Measurements from ENCODE around the gene LGALS1.
A peak's percentile ranks its signal among the peaks of the same experiment; 100 is the strongest.
"Not testable (repeated sequence)": the region's sequence is repeated elsewhere in the genome, so short reads cannot be mapped to it uniquely, and the experiment has no call there.

LGALS1 gene

GRCh38 chr22:37639070-37639760 lies 36.2 kb upstream of the LGALS1 start, which contains the start of gene SH3BP1:
Gene SH3BP1, plus strand, starts transcription at chr22:37639669. Its CDS starts 119 bp downstream, at chr22:37639788.
- peak in 1 of 3 donors; percentile 55 for DNase-seq (ENCODE audit: low read depth in 2 of 3, low spot score in 1 of 3)

DNA sequence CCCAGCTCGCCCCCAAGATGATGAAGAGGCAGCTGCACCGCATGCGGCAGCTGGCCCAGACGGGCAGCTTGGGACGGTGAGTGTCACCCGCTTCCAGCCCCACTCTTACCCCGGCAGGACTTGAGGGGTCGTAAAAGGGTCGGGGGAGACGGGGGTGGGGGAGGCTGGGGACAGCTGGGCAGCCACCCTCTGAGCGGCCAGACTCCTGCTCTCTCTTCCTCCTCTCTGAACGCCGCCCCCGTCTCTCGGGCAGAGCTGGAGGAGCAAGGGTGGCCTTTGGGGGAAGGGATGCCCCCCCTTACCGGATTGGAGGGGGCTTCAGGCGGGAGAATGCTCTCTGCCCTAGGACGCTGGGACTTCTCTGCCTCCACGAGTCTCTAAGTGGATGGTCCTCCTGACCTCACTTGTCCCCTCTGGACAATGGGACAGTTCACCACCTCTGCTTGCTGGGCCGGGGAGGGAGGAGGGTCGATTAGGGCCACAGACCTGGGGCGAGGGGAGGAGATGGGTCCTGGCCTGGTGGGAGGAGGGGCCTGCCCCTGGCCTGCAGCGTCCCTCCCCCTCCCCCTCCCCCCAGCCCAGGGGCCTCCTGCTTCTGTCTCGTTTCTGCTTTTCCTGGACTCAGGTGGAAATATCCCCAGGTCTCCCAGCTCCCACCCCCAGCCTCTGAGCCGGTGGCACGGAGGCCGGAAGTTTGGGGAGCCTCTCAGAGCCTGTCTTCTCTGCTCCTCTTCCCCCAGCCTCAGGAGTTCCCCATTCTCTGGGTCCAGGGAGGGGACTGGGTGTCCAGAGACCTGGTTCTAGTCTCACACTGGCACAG lies 35.5 kb upstream of the LGALS1 start:
- DNase-seq (ENCODE audit: low read depth in 2 of 3, low spot score in 1 of 3), result no peak

GRCh38 chr22:37640591-37641560 lies 34.6 kb upstream of the LGALS1 start:
- DNase-seq (ENCODE audit: low read depth in 2 of 3, low spot score in 1 of 3), result no peak

- DNase-seq (ENCODE audit: low read depth in 2 of 3, low spot score in 1 of 3), result no peak
Measured at GRCh38 chr22:37641561-37641949, 33.9 kb upstream of the LGALS1 start.

DNA sequence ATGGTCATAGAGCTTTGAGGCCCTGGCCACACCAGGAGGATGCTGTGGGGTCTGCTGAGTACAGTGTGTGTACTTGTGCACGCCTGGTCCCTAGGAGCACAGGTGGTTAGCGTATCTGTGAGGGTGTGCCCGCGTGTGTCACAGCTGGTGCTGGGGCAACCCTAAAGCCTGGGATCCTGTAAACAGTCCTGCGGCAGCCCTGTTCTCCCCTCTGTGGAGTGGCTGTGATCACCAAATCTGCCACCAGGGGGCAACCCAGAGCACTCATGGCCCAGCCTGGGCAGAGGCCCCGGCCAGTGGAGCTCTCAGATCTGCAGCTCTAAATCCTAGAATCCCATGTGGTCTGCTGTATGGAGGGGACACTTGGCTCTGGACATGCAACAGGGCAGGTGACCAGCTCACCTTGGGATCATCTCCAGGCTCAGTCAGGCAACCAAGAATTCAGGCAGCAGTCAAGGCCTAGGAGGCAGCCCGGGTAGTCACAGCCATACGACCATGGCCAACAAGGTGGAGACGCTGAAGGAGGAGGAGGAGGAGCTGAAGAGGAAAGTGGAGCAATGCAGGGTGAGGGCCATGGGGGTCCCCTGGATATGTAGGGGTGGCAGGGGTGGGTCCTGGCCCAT lies 32.1 kb upstream of the LGALS1 start:
- peak; percentile 77 to 94 (median 83) for DNase-seq (ENCODE audit: low read depth in 2 of 3, low spot score in 1 of 3)

DNA sequence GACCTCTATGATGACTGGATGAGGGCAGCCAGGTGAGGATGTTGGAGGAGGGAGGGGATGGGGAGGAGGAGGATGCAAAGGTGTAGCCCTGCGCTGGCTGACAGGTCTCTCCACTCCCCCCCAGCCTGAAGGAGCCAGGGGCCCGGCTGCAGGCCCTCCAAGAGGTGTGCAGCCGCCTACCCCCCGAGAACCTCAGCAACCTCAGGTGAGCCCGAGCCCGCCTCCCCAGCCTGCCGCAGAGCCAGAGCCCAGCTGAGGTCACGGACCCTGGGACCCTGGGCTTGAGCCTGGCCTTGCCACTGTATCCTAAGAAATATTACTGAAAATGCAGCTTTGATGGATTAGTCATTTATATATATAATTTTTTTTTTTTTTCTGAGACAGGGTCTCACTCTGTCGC lies 28.1 kb upstream of the LGALS1 start:
- no peak for DNase-seq (ENCODE audit: low read depth in 2 of 3, low spot score in 1 of 3)

DNA sequence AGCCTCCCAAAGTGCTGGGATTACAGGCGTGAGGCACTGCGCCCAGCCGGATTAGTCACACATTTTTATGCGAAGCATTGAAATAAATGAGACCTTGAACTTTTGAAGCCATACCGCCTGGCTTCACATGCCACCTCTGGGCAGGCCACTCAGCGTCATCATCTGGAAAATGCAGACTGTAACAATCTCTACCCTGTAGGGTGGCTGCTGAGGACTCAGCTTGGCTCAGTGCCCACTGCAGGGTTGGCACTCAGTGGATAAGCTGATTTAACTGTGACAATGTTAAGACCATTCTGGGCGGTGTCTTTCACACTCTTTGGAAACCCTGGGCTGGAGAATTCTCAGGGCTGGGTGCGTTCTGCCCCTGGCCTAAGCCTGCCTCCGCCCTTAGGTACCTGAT lies 27.5 kb upstream of the LGALS1 start:
- no peak for DNase-seq (ENCODE audit: low read depth in 2 of 3, low spot score in 1 of 3)

- no peak for DNase-seq (ENCODE audit: low read depth in 2 of 3, low spot score in 1 of 3)
Measured at GRCh38 chr22:37650463-37651136, 24.8 kb upstream of the LGALS1 start.

DNA sequence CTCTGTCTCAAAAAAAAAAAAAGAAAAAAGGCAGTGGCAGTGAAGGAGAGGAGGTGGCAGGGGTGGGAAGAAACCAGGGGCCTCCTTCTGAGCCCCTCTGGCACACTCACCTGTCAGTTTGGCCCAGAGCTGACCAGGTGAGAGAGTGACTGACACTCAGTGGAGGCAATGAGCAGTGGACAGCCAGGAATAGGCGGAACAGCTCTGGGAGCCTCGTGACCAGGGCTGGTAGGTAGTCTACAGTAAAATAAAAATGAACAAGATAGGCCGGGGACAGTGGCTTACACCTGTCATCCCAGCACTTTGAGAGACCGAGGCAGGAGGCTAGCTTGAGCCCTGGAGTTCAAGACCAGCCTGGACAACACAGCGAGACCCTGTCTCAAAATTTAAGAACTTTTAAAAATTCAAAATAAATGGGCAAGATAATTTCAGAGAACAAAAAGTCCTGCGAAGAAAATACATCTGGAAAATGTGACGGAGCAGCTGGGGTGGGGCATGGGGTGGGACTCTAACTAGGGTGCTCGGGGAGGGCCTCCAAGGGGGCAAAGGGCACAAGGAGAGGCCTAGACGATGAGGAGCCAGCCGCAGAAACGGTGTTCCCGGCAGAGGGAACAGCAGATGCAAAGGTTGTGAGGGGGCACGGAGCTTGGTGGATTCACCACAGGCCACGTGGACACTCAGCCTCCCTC lies 20.7 kb upstream of the LGALS1 start:
- DNase-seq (ENCODE audit: low read depth in 2 of 3, low spot score in 1 of 3), result no peak

DNA sequence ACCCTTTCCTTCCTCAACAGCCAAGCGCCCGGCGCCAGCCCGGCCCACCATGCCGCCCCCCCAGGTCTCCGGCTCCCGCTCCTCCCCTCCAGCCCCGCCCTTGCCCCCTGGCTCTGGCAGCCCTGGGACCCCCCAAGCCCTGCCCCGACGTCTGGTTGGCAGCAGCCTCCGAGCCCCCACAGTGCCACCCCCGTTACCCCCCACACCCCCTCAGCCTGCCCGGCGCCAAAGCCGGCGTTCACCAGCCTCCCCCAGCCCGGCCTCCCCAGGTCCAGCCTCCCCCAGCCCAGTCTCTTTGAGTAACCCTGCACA lies 20.2 kb upstream of the LGALS1 start:
- DNase-seq (ENCODE audit: low read depth in 2 of 3, low spot score in 1 of 3), result no peak

DNA sequence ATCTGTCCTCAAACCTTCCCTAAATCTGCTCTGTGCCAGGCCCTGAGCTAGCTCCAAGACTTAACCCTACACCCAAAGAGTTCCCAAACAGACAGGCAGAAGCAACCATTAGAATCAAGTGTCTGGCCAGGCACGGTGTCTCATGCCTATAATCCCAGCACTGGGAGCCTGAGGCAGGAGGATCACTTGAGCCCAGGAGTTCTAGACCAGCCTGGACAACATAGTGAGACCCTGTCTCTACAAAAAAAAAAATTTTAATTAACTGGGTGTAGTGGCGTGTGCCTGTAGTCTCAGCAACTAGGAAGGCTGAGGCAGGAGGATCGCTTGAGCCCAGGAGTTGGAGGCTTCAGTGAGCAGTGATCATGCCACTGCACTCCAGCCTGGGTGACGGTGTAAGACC lies 18.9 kb upstream of the LGALS1 start:
- DNase-seq (ENCODE audit: low read depth in 2 of 3, low spot score in 1 of 3), result not testable (repeated sequence)

- no peak for DNase-seq (ENCODE audit: low read depth in 2 of 3, low spot score in 1 of 3)
Measured at GRCh38 chr22:37657590-37658132, 17.8 kb upstream of the LGALS1 start.

GRCh38 chr22:37658133-37659065 lies 17.0 kb upstream of the LGALS1 start, which contains the start of gene PDXP:
Gene PDXP, plus strand, starts transcription at chr22:37658723. Its CDS starts 60 bp downstream, at chr22:37658783.
- DNase-seq (ENCODE audit: low read depth in 2 of 3, low spot score in 1 of 3), result peak; percentile 97 to 99 (median 97)

- DNase-seq (ENCODE audit: low read depth in 2 of 3, low spot score in 1 of 3), result no peak
Measured at GRCh38 chr22:37659066-37659896, 16.2 kb upstream of the LGALS1 start.

- DNase-seq (ENCODE audit: low read depth in 2 of 3, low spot score in 1 of 3), result no peak
Measured at GRCh38 chr22:37659897-37660708, 15.3 kb upstream of the LGALS1 start.

DNA sequence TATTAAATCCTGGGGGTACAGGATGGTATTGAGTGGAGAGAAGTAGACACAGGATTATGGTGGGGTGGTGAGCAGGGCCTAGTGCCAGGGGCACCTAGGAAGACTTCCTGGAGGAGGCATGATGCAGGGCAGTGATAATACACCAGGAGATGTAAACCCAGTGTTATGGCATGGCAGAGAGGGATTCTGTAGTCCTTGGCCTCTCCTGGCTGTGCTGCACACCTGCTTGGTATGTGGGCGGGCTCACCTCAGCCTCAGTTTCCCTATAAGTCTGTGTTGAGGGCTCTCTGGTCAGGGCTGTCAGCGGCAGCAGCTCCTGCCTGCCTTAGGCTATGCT lies 14.8 kb upstream of the LGALS1 start:
- DNase-seq (ENCODE audit: low read depth in 2 of 3, low spot score in 1 of 3), result no peak
